HG03159 (cell line): ENCODE results near the gene EIF2B5.
A peak's percentile ranks its signal among the peaks of the same experiment; 100 is the strongest.

Source experiments
- ATAC-seq: cut with Tn5 transposase; IDR thresholded peaks from one replicate; pipeline ENCODE4 v1.9.1; 2021; ENCODE audit warnings: mild to moderate bottlenecking, moderate library complexity; ENCODE audit not compliant: unreplicated experiment

EIF2B5 gene

GRCh38 chr3:184172681-184173373 is 37.7 kb downstream of the EIF2B5 start:
- no peak for ATAC-seq

GRCh38 chr3:184173374-184173722 is 38.2 kb downstream of the EIF2B5 start:
- ATAC-seq: no peak

GRCh38 chr3:184174284-184174645 is 39.1 kb downstream of the EIF2B5 start:
- ATAC-seq: no peak

DNA sequence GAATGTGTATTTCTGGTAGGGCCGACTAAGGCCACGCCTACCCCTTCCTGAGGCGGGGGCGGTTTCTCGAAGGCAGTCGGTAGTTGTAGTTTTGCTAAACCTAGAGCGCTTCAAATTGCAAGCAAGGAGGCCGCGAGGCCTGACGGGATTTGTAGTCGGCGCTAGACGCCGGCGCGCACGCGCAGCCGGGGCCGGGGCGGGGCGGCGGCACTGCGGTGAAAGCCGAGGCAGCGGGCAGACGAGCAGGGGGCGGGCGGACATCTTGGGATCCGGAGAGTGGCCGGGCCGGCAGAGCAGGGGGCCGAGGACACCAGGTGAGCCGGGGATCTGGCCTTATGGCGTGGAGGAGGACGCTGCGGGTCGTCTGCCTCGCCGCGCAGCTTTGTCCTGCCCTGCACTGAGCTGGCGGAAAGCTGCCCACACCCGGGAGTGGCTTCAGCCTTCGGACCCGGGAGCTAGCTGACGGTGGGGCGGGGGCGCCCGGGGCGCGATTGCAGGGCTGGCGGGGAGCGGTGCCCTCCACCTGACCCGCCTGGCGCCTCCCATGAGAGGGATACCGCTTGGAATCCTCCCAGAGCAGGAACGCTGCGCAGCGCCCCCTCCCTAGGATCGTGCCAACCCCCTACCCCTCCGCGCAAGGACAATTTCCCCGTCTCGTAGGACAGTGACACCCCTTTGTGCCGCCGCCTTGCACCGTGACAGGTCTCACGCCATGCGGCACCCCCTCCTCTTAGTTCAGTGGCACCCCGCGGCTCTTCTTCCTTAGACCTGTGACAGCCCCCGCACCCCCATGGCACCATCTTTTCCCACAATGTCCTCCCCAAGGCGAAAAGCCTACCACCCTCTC is 39.7 kb downstream of the EIF2B5 start, which contains the start of gene AP2M1:
Gene AP2M1 (plus strand): TSS at position 210 of the 847 bp plus-strand sequence. CDS start 2,139 bp downstream, outside the sequence.
- ATAC-seq: peak; percentile 95

- no peak for ATAC-seq
Measured at GRCh38 chr3:184175506-184175905, 40.3 kb downstream of the EIF2B5 start.

GRCh38 chr3:184175981-184176376 is 40.8 kb downstream of the EIF2B5 start:
- no peak for ATAC-seq

GRCh38 chr3:184176377-184177330 is 41.5 kb downstream of the EIF2B5 start:
- no peak for ATAC-seq

- no peak for ATAC-seq
Measured at GRCh38 chr3:184177331-184177731, 42.2 kb downstream of the EIF2B5 start.

DNA sequence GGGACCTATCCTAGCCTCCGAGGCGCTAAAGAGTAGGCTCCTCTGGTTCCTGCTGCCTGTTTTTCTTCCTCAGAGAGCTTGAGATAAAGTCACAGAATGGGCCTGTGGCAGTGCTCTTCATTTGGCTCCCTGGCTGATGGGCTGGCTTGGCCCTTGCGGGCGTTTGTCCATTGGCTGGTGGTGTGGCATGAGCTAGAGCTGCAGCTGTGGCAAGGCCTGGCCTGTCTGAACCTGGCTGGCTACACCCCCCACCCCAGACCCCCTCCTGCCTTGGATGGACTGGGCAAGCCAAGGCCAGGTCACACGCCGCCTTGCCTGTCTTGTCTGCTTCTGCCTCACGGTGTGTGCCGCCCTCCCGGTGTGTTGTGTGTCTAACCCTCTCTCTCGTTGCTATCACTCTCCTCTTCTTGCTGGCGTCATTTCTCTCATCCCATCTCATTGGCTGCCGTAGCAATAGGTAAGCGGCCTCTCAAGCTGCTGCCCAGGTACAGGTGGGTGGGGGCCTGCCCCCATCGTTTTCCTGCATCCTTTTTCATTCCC is 42.7 kb downstream of the EIF2B5 start:
- no peak for ATAC-seq

DNA sequence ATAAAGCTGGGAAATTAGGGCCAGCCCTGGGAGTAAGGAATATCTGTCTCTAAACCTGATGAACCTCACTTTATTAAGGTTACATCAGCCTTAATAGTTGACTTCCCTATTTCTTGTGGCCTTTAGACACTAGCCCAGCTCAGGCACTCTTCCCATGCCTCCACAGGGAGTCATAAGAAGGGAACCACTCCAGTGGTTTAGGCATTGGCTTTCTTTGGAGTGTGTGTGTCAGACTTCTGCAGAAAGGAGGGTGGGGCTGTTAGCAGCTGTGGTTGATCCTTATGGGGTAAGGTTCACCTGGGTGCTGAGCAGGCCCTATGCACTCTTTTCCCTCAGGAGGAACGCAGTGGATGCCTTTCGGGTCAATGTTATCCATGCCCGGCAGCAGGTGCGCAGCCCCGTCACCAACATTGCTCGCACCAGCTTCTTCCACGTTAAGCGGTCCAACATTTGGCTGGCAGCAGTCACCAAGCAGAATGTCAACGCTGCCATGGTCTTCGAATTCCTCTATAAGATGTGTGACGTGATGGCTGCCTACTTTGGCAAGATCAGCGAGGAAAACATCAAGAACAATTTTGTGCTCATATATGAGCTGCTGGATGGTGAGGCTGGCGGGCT is 43.5 kb downstream of the EIF2B5 start:
- no peak for ATAC-seq

DNA sequence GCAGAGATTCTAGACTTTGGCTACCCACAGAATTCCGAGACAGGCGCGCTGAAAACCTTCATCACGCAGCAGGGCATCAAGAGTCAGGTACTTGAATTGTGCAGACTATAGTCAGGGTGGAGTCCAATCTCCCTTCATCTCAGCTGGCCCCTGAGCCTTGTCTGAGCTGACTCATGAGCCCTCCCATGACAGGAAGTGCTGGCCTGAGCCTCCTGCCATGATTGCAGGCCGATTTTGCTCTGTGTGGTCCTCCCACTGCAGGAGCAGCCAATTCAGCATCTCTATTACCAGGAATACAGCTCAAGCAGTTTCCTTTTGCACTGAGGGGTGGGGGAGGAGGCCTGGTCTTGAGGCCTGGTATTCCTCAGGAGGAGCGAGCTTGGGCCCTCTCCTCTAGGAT is 45.0 kb downstream of the EIF2B5 start:
- ATAC-seq: no peak

- ATAC-seq: no peak
Measured at GRCh38 chr3:184181596-184181995, 46.4 kb downstream of the EIF2B5 start.

DNA sequence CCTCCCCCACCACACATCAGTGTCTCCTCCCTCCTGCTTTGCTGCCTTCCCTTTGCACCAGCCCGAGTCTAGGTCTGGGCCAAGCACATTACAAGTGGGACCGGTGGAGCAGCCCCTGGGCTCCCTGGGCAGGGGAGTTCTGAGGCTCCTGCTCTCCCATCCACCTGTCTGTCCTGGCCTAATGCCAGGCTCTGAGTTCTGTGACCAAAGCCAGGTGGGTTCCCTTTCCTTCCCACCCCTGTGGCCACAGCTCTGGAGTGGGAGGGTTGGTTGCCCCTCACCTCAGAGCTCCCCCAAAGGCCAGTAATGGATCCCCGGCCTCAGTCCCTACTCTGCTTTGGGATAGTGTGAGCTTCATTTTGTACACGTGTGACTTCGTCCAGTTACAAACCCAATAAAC is 48.5 kb downstream of the EIF2B5 start:
- no peak for ATAC-seq

GRCh38 chr3:184184546-184185230 is 49.5 kb downstream of the EIF2B5 start:
- ATAC-seq: no peak

DNA sequence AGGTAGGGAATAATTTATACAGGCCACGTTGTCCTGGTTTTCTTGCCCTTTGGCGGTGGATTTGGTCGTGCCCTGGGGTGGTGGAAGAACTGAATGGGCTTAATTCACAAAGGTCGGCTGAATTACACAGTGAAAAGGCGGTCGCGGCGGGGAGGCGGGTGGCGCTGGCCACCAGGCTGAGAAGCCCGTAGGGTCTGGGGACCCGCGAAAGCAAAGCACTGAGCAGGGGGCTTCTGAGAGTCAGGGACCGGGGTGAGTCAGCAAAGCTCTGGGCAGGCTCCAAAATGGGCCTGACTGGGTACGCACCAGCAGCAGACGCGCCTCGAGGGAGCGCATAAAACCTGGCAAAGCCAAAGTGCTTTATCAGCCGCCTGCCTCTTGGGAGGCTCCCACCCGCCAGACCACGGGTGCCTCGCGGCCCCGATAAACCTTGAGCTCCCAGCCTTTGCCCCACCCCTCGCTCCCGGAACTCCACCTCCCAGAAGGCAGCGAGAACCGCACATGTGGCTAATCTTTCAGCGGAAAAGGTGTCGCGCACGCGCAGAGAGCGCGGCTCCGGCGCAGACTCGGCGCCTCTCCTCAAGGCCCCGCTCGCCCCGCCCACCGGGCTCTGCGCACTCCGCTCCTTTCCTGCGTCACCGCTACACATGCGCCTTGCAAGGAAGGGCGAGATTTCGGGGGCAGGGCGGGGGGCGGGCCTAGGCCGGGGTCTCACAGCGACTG is 50.5 kb downstream of the EIF2B5 start:
- peak; percentile 88 for ATAC-seq

DNA sequence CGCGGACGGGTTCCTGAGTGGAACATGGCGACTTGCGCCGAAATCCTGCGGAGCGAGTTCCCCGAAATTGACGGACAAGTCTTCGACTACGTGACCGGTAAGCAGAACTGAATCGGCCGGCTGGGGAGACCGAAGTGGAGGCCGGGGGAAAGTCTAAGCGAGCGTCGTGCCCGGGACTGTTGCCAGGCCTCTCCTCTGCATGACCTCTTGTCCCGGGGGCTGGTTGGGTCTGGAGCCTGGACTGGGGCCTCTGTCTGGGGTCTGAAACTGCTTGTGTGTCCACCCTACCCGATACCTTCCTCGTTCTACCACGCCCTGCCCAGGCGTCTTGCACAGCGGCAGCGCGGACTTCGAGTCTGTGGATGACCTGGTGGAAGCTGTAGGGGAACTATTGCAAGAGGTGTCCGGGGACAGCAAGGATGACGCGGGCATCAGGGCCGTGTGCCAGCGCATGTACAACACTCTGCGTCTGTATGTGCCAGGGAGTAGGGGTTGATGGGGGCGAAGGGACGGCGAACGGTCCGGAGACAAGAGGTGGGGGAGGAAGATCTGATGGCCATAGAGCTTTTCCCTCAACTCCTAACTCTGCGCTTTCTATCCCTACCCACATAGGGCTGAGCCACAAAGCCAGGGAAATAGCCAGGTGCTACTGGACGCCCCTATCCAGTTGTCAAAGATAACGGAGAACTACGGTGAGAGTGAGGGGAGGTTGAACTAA is 51.2 kb downstream of the EIF2B5 start, which contains the start of gene ABCF3:
Gene ABCF3 (plus strand): TSS at position 16 of the 718 bp plus-strand sequence. CDS start 9 bp downstream, at position 25.
- peak; percentile 26 for ATAC-seq

DNA sequence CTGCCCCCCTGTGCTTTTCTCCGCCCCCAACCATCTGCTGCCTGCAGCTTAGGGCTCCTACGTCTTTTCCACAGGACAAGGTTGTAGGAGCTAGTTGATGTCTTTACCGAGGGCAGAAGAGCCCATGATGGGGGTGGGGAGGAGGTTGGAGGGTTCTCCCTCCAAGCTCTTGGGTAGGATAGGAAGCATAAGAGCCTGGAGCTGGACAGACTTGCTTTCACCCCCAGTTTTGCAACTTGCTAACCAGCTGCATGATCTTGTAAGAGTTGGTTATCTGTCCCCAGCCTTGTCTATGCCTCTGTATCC is 51.7 kb downstream of the EIF2B5 start:
- ATAC-seq: no peak

GRCh38 chr3:184188080-184188479 is 52.9 kb downstream of the EIF2B5 start:
- ATAC-seq: no peak

GRCh38 chr3:184189421-184189820 is 54.3 kb downstream of the EIF2B5 start:
- ATAC-seq: no peak
